Suprapubic skin (tissue), 4 donors: ENCODE measurements around the gene CERS3. TPM values are rescaled to one million over a fixed set of nuclear protein-coding genes. Genes with fewer than 3 reads are reported as not detected.

Experiments
- DNase-seq, 2 donors: peaks; one replicate each; pipeline ENCODE4 v3.0.0-alpha.2; 2019; ENCODE audit warnings: low spot score in 2 of 2
- H3K27ac ChIP-seq: fragments of 200-600 bp; sonication (generic); one replicate; pipeline ENCODE4 v1.5.1; 2019
- H3K27me3 ChIP-seq: fragments of 200-600 bp; sonication (generic); one replicate; pipeline ENCODE4 v1.5.1; 2019
- H3K36me3 ChIP-seq: fragments of 200-600 bp; sonication (generic); one replicate; pipeline ENCODE4 v1.5.1; 2019
- H3K4me1 ChIP-seq: fragments of 200-600 bp; sonication (generic); one replicate; pipeline ENCODE4 v1.5.1; 2019
- H3K4me3 ChIP-seq: fragments of 200-600 bp; sonication (generic); one replicate; pipeline ENCODE4 v1.5.1; 2019; ENCODE audit warnings: mild to moderate bottlenecking
- H3K9me3 ChIP-seq: fragments of 200-600 bp; sonication (generic); one replicate; pipeline ENCODE4 v1.5.1; 2019
- EP300 ChIP-seq: sonication (generic); formaldehyde crosslinking; IDR thresholded peaks from one replicate; pipeline ENCODE4 v1.6.1; 2017; ENCODE audit warnings: antibody characterized with exemption
- POLR2A ChIP-seq, 2 donors: fragments of 450-650 bp; IDR thresholded peaks; one replicate each; pipeline ENCODE4 v1.6.1; 2017; ENCODE audit warnings: antibody characterized with exemption in 2 of 2, mild to moderate bottlenecking in 2 of 2, moderate library complexity in 2 of 2
- POLR2AphosphoS5 ChIP-seq, 3 donors: sonication (generic); formaldehyde crosslinking; IDR thresholded peaks; one replicate each; pipeline ENCODE4 v1.6.1; 2017; ENCODE audit warnings: antibody characterized with exemption in 3 of 3
- WGBS: methylation state at CpG from one replicate; pipeline ENCODE4 v1.1.5; 2018; 5-methylcytosine and 5-hydroxymethylcytosine counted together
- total RNA-seq, 4 donors: library from RNA; depleted of rRNA; stranded (reverse); fragments of >200 nt; gene quantifications; one replicate each; pipeline ENCODE4 v1.1.0, GENCODE V29; 2016
- TF ChIP-seq, protein P1 (sequence below), 2 donors: fragments of 200-600 bp in 1 of 2; fragments of 450-650 bp in 1 of 2; sonication (generic) in 1 of 2; IDR thresholded peaks; one replicate each; pipeline ENCODE4 v1.5.1; 2016 to 2019; ENCODE audit warnings: antibody characterized with exemption in 2 of 2, mild to moderate bottlenecking in 1 of 2, moderate library complexity in 1 of 2

Gene CERS3
- total RNA-seq, 4 donors from 2014 or later = 106 to 151 (median 120) TPM

DNA sequence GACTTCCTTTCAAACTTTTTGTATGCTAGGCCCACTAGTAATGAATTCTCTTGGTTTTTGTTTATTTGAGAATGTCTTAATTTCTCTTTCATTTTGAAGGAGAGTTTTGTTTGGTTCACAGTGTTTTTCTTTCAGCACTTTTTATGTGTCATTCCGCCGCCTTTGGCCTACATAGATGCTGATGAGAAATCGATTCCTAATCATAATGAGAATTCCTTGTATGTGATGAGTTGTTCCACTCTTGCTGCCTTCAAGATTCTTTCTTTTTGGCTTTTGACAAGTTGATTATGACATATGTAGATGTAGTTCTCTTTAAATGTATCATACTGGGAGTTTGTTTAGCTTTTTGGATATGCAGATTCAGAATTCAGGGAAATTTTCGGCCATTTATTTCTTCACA lies 35.5 kb downstream of the CERS3 start:
- Histone ChIP-seq H3K4me3 (no peak overlapping the region), H3K36me3 (no peaks in the 10 kb centered on the region), H3K27ac (no peak overlapping the region), H3K4me1 (no peaks in the 10 kb centered on the region), H3K27me3 (no peaks in the 10 kb centered on the region), H3K9me3 (no peaks in the 10 kb centered on the region)
- 93% methylated on average over 4 of the region's 4 CpGs for WGBS
- no peak for DNase-seq
- TF ChIP-seq EP300 (no peak), POLR2A (IDR thresholded peaks at IDR 0.05) (no peak), POLR2AphosphoS5 (IDR thresholded peaks at IDR 0.05) (no peak)
- TF ChIP-seq, protein P1, sequence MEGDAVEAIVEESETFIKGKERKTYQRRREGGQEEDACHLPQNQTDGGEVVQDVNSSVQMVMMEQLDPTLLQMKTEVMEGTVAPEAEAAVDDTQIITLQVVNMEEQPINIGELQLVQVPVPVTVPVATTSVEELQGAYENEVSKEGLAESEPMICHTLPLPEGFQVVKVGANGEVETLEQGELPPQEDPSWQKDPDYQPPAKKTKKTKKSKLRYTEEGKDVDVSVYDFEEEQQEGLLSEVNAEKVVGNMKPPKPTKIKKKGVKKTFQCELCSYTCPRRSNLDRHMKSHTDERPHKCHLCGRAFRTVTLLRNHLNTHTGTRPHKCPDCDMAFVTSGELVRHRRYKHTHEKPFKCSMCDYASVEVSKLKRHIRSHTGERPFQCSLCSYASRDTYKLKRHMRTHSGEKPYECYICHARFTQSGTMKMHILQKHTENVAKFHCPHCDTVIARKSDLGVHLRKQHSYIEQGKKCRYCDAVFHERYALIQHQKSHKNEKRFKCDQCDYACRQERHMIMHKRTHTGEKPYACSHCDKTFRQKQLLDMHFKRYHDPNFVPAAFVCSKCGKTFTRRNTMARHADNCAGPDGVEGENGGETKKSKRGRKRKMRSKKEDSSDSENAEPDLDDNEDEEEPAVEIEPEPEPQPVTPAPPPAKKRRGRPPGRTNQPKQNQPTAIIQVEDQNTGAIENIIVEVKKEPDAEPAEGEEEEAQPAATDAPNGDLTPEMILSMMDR (IDR thresholded peaks at IDR 0.05) = no peak

DNA sequence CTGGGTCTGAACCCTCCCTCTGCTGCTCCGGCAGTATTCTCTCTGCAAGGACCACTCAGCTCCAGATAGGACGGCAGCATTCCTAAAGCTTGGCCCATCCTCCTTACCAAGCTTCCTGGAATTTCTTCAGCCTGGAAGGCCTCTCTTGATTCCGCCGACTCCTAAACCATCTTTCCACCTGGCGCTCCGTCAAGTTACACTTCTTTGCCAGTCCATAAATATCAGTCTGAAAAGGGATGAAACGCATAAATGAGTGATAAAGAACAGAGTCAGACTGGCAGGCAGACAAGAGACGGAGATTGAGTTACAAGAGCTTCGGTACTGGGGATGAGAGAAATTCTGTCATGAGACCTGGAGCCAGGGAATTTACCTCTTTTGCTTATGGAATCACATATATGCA lies 44.3 kb downstream of the CERS3 start:
- Histone ChIP-seq H3K27ac (no peak overlapping the region), H3K4me1 (no peaks in the 10 kb centered on the region), H3K27me3 (no peaks in the 10 kb centered on the region), H3K9me3 (peaks cover under 1% of the 10 kb centered on the region), H3K4me3 (no peak overlapping the region), H3K36me3 (peaks cover 5% of the 10 kb centered on the region)
- TF ChIP-seq POLR2AphosphoS5 (IDR thresholded peaks at IDR 0.05) = no peak
- TF ChIP-seq POLR2A (IDR thresholded peaks at IDR 0.05) = no peak
- no peak for TF ChIP-seq EP300
- TF ChIP-seq, protein P1 (IDR thresholded peaks at IDR 0.05) = no peak
- DNase-seq = no peak
- WGBS = 75% methylated on average over 9 of the region's 9 CpGs

DNA sequence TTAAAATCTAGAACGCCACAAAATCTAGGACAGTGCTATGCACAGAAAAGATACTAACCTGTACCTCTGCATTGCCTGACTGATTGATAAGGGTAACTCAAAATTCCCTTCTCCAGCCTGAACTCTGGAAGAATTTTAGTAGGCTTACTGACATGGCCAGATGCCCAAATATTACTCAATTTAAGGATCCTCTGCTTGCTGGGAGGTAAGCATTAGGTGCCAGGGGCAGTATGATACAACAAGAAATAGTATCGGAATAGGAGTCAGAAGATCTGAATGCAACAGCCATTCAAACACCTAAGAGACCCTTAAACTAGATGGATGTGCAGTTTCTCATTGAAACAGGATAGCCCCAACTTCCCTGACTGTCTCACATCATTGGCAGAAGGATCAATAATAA lies 45.4 kb downstream of the CERS3 start:
- Histone ChIP-seq H3K4me3 (no peak overlapping the region), H3K4me1 (no peaks in the 10 kb centered on the region), H3K36me3 (peaks cover 6% of the 10 kb centered on the region), H3K27ac (no peak overlapping the region), H3K27me3 (no peaks in the 10 kb centered on the region), H3K9me3 (peaks cover 9% of the 10 kb centered on the region)
- TF ChIP-seq, protein P1 (IDR thresholded peaks at IDR 0.05) = no peak
- no peak for TF ChIP-seq EP300
- TF ChIP-seq POLR2AphosphoS5 (IDR thresholded peaks at IDR 0.05) = no peak
- TF ChIP-seq POLR2A (IDR thresholded peaks at IDR 0.05) = no peak
- no peak for DNase-seq
- 91% methylated on average over 2 of the region's 2 CpGs for WGBS

DNA sequence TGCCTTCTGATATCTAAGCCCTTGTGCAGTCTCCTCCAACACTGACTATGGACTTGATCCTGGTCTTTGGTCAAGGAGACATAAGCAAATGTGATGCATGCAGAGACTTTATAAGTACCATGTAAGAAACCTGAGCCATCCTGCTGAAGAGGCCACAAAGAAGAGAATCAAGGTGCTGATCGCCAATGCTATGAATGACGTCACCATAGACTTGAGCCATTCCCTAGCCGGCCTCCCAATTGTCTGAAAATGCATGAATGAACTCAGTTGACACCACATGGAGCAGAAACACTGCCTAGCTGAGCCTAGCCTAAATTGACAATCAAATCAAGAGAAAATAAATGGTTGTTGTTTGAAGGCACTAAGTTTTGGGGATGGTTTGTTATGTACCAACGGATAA lies 51.9 kb downstream of the CERS3 start:
- Histone ChIP-seq H3K27me3 (no peaks in the 10 kb centered on the region), H3K9me3 (peaks cover 13% of the 10 kb centered on the region), H3K27ac (no peak overlapping the region), H3K4me3 (no peak overlapping the region), H3K4me1 (no peaks in the 10 kb centered on the region), H3K36me3 (peaks cover 21% of the 10 kb centered on the region)
- 90% methylated on average over 4 of the region's 4 CpGs for whole genome bisulfite sequencing
- TF ChIP-seq POLR2AphosphoS5 (IDR thresholded peaks at IDR 0.05) (no peak), POLR2A (IDR thresholded peaks at IDR 0.05) (no peak), EP300 (no peak)
- TF ChIP-seq, protein P1 (IDR thresholded peaks at IDR 0.05) = no peak
- DNase-seq = no peak

DNA sequence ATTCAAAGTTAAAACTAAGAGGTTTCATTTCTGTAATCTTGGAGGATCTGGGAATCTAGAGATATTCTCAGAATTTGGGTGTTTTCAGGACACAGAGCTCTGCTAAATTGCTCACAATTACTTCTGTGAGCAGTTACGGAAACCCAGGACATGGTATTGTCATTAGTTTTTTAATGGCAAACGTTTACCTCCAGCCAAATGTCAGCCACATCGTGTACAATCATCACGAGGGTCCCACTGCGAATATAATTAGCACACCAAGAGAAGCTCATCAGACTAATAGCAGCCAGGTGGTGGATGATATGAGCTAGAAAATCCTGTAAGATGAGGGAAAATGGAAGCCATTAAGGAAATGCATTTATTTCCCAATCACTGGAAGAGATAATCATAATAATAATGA lies 56.0 kb downstream of the CERS3 start:
- Histone ChIP-seq H3K27ac (no peak overlapping the region), H3K4me3 (no peak overlapping the region), H3K27me3 (no peaks in the 10 kb centered on the region), H3K9me3 (peaks cover 4% of the 10 kb centered on the region), H3K36me3 (peaks cover 14% of the 10 kb centered on the region), H3K4me1 (no peaks in the 10 kb centered on the region)
- DNase-seq = no peak
- 83% methylated on average over 5 of the region's 5 CpGs for WGBS
- no peak for TF ChIP-seq POLR2AphosphoS5 (IDR thresholded peaks at IDR 0.05)
- no peak for TF ChIP-seq EP300
- TF ChIP-seq, protein P1 (IDR thresholded peaks at IDR 0.05) = no peak
- no peak for TF ChIP-seq POLR2A (IDR thresholded peaks at IDR 0.05)
